Heart left ventricle (tissue), 16 donors: ENCODE measurements around the gene FYN. TPM values are rescaled to one million over a fixed set of nuclear protein-coding genes. Genes with fewer than 3 reads are reported as not detected.

Source experiments
- ATAC-seq, 4 donors: fragments of 200-7000 bp; cut with Tn5 transposase; one replicate each; pipeline ENCODE4 v1.9.1; 2020 to 2022; ENCODE audit warnings: moderate library complexity in 4 of 4, mild to moderate bottlenecking in 3 of 4, moderate number of reproducible peaks in 1 of 4
- DNase-seq, 5 donors: peaks; one replicate each; pipeline ENCODE4 v3.0.0-alpha.2; 2020
- H3K27ac ChIP-seq, 12 donors: fragments of 200-600 bp; sonication (generic) in 4 of 12; one replicate each; pipeline versions ENCODE4 v1.5.0 to v1.8.0; 2016 to 2022; ENCODE audit warnings: mild to moderate bottlenecking in 2 of 12
- H3K27me3 ChIP-seq, 9 donors: fragments of 200-600 bp; sonication (generic) in 2 of 9; one replicate each; pipeline versions ENCODE4 v1.5.1 to v1.8.0; 2016 to 2022; ENCODE audit warnings: mild to moderate bottlenecking in 3 of 9
- H3K36me3 ChIP-seq, 9 donors: fragments of 200-600 bp; sonication (generic) in 2 of 9; one replicate each; pipeline versions ENCODE4 v1.5.0 to v1.8.0; 2018 to 2022; ENCODE audit warnings: mild to moderate bottlenecking in 2 of 9
- H3K4me1 ChIP-seq, 12 donors: fragments of 200-600 bp; sonication (generic) in 4 of 12; one replicate each; pipeline versions ENCODE4 v1.5.0 to v1.8.0; 2016 to 2022; ENCODE audit warnings: mild to moderate bottlenecking in 3 of 12
- H3K4me3 ChIP-seq, 12 donors: fragments of 200-600 bp; sonication (generic) in 4 of 12; one replicate each; pipeline versions ENCODE4 v1.5.0 to v1.8.0; 2017 to 2022; ENCODE audit warnings: mild to moderate bottlenecking in 9 of 12, moderate library complexity in 4 of 12
- H3K9me3 ChIP-seq, 12 donors: fragments of 200-600 bp; sonication (generic) in 4 of 12; one replicate each; pipeline versions ENCODE4 v1.5.0 to v1.8.0; 2016 to 2022; ENCODE audit warnings: mild to moderate bottlenecking in 1 of 12
- CTCF ChIP-seq, 12 donors: fragments of 200-600 bp; sonication (generic) in 4 of 12; IDR thresholded peaks; one replicate each; pipeline versions ENCODE4 v1.5.0 to v1.8.0; 2018 to 2022; ENCODE audit warnings: antibody characterized with exemption in 12 of 12, mild to moderate bottlenecking in 5 of 12
- POLR2A ChIP-seq, 2 donors: fragments of 450-650 bp; IDR thresholded peaks; one replicate each; pipeline ENCODE4 v1.6.1; 2017; ENCODE audit warnings: antibody characterized with exemption in 2 of 2, mild to moderate bottlenecking in 2 of 2, moderate library complexity in 2 of 2
- WGBS, 4 donors: extraction: QIAGEN DNeasy Blood & Tissue Kit in 2 of 4; methylation state at CpG; one replicate each; pipeline versions ENCODE4 v1.1.5 to v1.1.7; 2013 to 2018; 5-methylcytosine and 5-hydroxymethylcytosine counted together
- intact Hi-C, 10 donors: fragments of 100-400 bp; cut with DNase I; formaldehyde crosslinking; loops; one replicate each; pipeline versions ENCODE4 v1.11.1 to v1.14.2; 2022
- polyA plus RNA-seq, 2 donors: library from polyadenylated mRNA; stranded (reverse); fragments of 200-250 nt; gene quantifications; one replicate each; pipeline ENCODE4 v1.2.3, GENCODE V29; 2013
- total RNA-seq, 9 donors: library from RNA; depleted of rRNA in 2 of 9; stranded (reverse); fragments of >200 nt in 2 of 9; fragmentation: NEBNext Ultra II Directional in 3 of 9; extraction: Animal tissue kit (Norgen Biotek cat#: 25700) in 3 of 9; gene quantifications; one replicate each; pipeline versions ENCODE4 v1.1.0 to v1.2.4, GENCODE V29; 2016 to 2023
- donor health status: ischemic (EF 13 %, LVEDD 7.1; RV severe dilation, severe dysfunction).
- donor health status: healthy with polysubstance abuse.
- donor health status: DM: no; HTN: yes; CAD: no.
- donor health status: DM: no; HTN: no; CAD: no.
- donor health status: ischemic (EF 25% LVEDD 6.9; RV normal size, moderate dysfunction).
- donor health status: ischemic (EF 25% LVEDD 5.7; RV mildly dilated, moderate dysfunction).
- donor health status: healthy.
- donor health status: DM: yes; HTN: yes; CAD: no.
- donor health status: ischemic (EF 35%, LVEDD 5.7; RV mildly dilated, moderate dysfunction).
- donor health status: nonischemic (EF 11% LVEDD 7.7; RV severe dilation, severe dysfunction).
- donor health status: DM: yes; HTN: yes; CAD: no.
- donor health status: PGD.
- donor health status: ischemic (EF 29% LVEDD 5.4; RV normal size, mild dysfunction).
- donor health status: nonischemic (EF 23%, LVEDD 6.1; RV moderate dilation, normal function).

The FYN gene
- total and polyA plus RNA-seq, 11 donors, result 14.7 to 72.4 (median 52.3) TPM

- no peaks in the 10 kb centered on the region for H3K9me3 ChIP-seq
- H3K27ac ChIP-seq, result no peak overlapping the region
- DNase-seq (peak in 2 of 5 donors; percentile 34 to 36), ATAC-seq (peak in 3 of 4 donors; percentile 26 to 44 (median 43))
- H3K36me3 ChIP-seq, result peaks cover 0 to 62% (median 25%) of the 10 kb centered on the region in 9 donors
- H3K4me3 ChIP-seq, result no peak overlapping the region
- peaks cover 0 to 67% (median 34%) of the 10 kb centered on the region in 12 donors for H3K4me1 ChIP-seq
- no peak for TF ChIP-seq POLR2A (IDR thresholded peaks at IDR 0.05)
- TF ChIP-seq CTCF (IDR thresholded peaks at IDR 0.05), result no peak
- H3K27me3 ChIP-seq, result no peaks in the 10 kb centered on the region
- intact Hi-C loops, result no loop called here
- 76 to 85% (median 79%) methylated on average over 7 of the region's 7 CpGs for WGBS, 4 donors
Observed at GRCh38 chr6:111680015-111680712, 193.1 kb downstream of the FYN start.

- 79 to 84% (median 81%) methylated on average over 5 of the region's 5 CpGs for WGBS, 4 donors
- Histone ChIP-seq H3K9me3 (no peaks in the 10 kb centered on the region), H3K27me3 (no peaks in the 10 kb centered on the region), H3K4me3 (no peak overlapping the region), H3K4me1 (peaks cover 0 to 65% (median 26%) of the 10 kb centered on the region in 12 donors), H3K36me3 (peaks cover 0 to 61% (median 29%) of the 10 kb centered on the region in 9 donors), H3K27ac (no peak overlapping the region)
- ATAC-seq (peak in 1 of 4 donors; percentile 24), DNase-seq (no peak)
- intact Hi-C loops, result no loop called here
- TF ChIP-seq CTCF (IDR thresholded peaks at IDR 0.05) (no peak), POLR2A (IDR thresholded peaks at IDR 0.05) (no peak)
Observed at GRCh38 chr6:111679126-111679858, 194.0 kb downstream of the FYN start.

DNA sequence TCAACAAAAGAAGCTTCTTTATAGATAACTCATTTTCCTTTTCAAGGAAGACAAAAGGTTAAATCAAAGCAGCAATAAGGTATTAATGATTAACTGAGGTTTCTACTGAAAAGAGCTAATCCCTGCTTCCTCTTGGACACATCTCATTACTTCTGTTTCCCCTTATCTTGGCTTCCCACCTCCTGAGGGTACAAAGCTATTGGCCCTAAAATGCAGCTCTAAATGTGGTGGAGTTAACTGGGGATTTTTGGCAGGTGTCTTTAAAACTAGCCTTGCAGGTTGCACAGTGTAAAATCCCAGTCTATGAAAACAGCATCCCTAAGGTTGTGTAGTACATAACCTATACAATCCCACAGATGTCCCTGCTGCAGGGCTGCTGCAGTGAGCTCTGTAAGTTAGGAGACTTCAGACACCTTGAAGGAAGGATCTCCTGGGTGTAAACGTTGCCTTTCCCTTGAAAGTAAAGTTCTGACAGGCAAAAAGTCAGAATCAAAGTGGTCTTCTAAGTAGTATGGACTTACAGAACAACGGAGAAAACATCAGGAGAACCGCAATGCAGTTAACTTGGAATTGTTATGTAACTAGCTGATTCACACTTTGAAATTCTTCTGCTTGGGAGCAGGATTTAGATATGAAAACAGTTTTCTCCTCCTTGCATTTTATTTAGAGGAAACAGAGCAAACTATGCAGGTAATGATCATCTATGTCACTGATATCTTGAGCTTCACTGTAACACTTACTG, 195.8 kb downstream of the FYN start:
- no peak for DNase-seq
- H3K27ac ChIP-seq, result no peak overlapping the region

More for the DNA sequence above, 195.8 kb downstream of the FYN start:
- ATAC-seq, result no peak
- Histone ChIP-seq H3K4me1 (peaks cover 0 to 46% (median 11%) of the 10 kb centered on the region in 12 donors), H3K4me3 (no peak overlapping the region), H3K9me3 (no peaks in the 10 kb centered on the region), H3K27me3 (no peaks in the 10 kb centered on the region), H3K36me3 (peaks cover 0 to 74% (median 47%) of the 10 kb centered on the region in 9 donors)
- WGBS, 4 donors, result 54 to 68% (median 64%) methylated on average over 3 of the region's 3 CpGs
- TF ChIP-seq CTCF (IDR thresholded peaks at IDR 0.05) (no peak), POLR2A (IDR thresholded peaks at IDR 0.05) (no peak)
- intact Hi-C loops, result no loop called here
